MCF 10A (cell line): ENCODE results near the gene ABLIM2. TPM values are rescaled to one million over a fixed set of nuclear protein-coding genes. Genes with fewer than 3 reads are reported as not detected.

Experiments
- BruUV-seq: library from RNA; stranded (reverse); fragments of 400-500 nt; replicated peaks from 2 replicates; lab custom pipeline; 2021; lab: Mats Ljungman, UMichigan
- CTCF ChIA-PET: fragments of 300-600 bp; sonication (Branson Sonifier 250); formaldehyde crosslinking; extraction: SDS; loops from one replicate; lab custom pipeline; 2021; ENCODE audit warnings: antibody characterized with exemption, inconsistent platforms; lab: Yijun Ruan, JAX
- POLR2A ChIA-PET: fragments of 300-600, 350-650 bp; sonication (Branson Sonifier 250); formaldehyde crosslinking; extraction: SDS; loops from one replicate; lab custom pipeline; 2020; ENCODE audit warnings: antibody characterized with exemption, inconsistent platforms; lab: Yijun Ruan, JAX
- DNase-seq: peaks from one replicate; pipeline ENCODE4 v3.0.0-alpha.2; 2018; ENCODE audit not compliant: unreplicated experiment
- H3K27ac Mint-ChIP-seq: one replicate; pipeline ENCODE4 v1.8.0; 2022; ENCODE audit warnings: mild to moderate bottlenecking, low read depth, mixed read lengths; ENCODE audit not compliant: unreplicated experiment
- H3K27me3 Mint-ChIP-seq: one replicate; pipeline ENCODE4 v1.8.0; 2022; ENCODE audit warnings: mixed read lengths; ENCODE audit not compliant: insufficient read depth, unreplicated experiment
- H3K36me3 Mint-ChIP-seq: one replicate; pipeline ENCODE4 v1.8.0; 2022; ENCODE audit warnings: mild to moderate bottlenecking, moderate library complexity, mixed read lengths; ENCODE audit not compliant: insufficient read depth, unreplicated experiment
- H3K4me1 Mint-ChIP-seq: one replicate; pipeline ENCODE4 v1.8.0; 2022; ENCODE audit warnings: mixed read lengths; ENCODE audit not compliant: insufficient read depth, unreplicated experiment
- H3K4me3 Mint-ChIP-seq: one replicate; pipeline ENCODE4 v1.8.0; 2022; ENCODE audit warnings: mild to moderate bottlenecking, moderate library complexity, mixed read lengths; ENCODE audit not compliant: unreplicated experiment
- H3K9me3 Mint-ChIP-seq: one replicate; pipeline ENCODE4 v1.8.0; 2022; ENCODE audit warnings: mixed read lengths; ENCODE audit not compliant: unreplicated experiment
- intact Hi-C: fragments of 100-400 bp; cut with micrococcal nuclease; formaldehyde crosslinking; loops from 2 replicates; pipeline ENCODE4 v1.14.1; 2022
- total RNA-seq: library from RNA; stranded (reverse); gene quantifications from 2 replicates; pipeline ENCODE4 v1.2.3, GENCODE V29; 2022
- TF ChIP-seq, protein P1 (sequence below): fragments of 200-600 bp; IDR thresholded peaks from one replicate; pipeline ENCODE4 v1.8.0; 2022; ENCODE audit warnings: antibody characterized with exemption, mild to moderate bottlenecking; ENCODE audit not compliant: unreplicated experiment

ABLIM2 gene
- total RNA-seq, 1 experiment from 2014 or later, result 5.3 TPM

DNA sequence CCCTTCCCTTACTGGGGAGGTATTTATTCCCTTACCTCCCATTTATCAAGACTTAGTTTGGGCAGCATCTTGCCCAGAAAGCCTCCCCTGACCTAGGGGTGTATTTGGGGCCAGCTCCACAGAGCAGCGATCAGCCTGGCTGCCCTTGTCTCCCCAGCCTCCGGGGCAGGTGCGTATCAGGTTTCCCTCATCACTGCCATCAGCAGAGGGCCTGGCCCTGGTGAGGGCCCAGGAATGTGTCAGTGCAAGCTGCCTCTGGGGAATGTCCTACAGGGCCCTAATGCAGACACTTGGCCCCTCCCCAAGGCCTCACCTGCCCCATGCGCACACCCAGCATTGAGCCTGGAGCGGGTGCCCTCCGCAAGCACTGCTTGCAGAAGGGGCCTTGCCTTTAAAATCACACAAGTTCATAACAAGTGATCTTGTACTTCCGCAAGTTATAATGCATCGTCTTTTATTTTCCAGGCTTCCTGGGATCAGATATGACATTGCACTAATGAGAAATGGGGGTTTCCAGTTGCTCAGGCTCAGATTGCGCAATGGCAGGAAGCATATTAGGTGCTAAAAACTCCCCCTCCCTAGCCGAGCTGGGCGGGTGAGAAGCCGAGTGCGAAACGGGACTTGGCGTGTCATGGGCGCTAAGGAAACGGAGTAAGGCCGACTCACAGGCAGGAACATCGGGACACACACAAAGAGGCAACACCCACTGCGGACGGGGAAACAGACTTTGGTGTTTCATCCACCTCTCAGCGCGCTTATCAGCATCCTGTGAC lies 193.5 kb downstream of the ABLIM2 start:
- CTCF ChIA-PET, result interaction anchor here (0.5 to 1.1 kb wide), 4 partner anchors 23 to 163 kb away, joined by 3 to 9 read pairs (median 4); no protein-coding TSS in a partner anchor
- Mint-ChIP-seq H3K27me3 (no peaks in the 10 kb centered on the region), H3K4me1 (peaks cover 40% of the 10 kb centered on the region), H3K4me3 (no peak overlapping the region), H3K36me3 (peaks cover 11% of the 10 kb centered on the region), H3K9me3 (no peaks in the 10 kb centered on the region), H3K27ac (peak overlapping the region; percentile 61)
- no TSS peak for BruUV-seq
- TF ChIP-seq, protein P1, sequence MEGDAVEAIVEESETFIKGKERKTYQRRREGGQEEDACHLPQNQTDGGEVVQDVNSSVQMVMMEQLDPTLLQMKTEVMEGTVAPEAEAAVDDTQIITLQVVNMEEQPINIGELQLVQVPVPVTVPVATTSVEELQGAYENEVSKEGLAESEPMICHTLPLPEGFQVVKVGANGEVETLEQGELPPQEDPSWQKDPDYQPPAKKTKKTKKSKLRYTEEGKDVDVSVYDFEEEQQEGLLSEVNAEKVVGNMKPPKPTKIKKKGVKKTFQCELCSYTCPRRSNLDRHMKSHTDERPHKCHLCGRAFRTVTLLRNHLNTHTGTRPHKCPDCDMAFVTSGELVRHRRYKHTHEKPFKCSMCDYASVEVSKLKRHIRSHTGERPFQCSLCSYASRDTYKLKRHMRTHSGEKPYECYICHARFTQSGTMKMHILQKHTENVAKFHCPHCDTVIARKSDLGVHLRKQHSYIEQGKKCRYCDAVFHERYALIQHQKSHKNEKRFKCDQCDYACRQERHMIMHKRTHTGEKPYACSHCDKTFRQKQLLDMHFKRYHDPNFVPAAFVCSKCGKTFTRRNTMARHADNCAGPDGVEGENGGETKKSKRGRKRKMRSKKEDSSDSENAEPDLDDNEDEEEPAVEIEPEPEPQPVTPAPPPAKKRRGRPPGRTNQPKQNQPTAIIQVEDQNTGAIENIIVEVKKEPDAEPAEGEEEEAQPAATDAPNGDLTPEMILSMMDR, result no peak
- intact Hi-C loops, result no loop called here
- peak; percentile 91 for DNase-seq
- POLR2A ChIA-PET, result interaction anchor here (0.6 to 1.5 kb wide), 2 partner anchors 9 to 13 kb away, joined by 3 read pairs; no protein-coding TSS in a partner anchor

DNA sequence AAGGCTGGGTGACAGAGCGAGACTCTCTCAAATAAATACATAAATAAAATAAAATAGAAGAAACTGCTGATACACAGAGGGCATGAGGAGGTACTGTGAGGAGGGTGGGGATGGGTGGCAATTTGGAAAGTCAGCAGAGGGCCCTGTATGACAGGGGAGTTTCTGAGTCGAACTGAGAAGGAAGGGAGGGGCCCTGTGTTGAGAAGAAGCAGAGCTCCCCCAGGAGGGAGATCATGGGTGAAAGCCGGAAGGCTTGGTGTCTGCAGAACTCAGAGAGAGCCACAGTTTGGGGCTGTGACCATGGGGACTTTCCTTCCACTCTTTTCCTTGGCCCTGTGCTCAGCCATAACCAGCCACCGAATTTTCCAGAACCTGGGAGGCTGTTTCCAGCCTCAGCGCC lies 194.2 kb downstream of the ABLIM2 start:
- CTCF ChIA-PET, result interaction anchor here (0.9 to 1.1 kb wide), 3 partner anchors 23 to 162 kb away, joined by 3 to 9 read pairs (median 4); no protein-coding TSS in a partner anchor
- Mint-ChIP-seq H3K27me3 (no peaks in the 10 kb centered on the region), H3K4me1 (peaks cover 34% of the 10 kb centered on the region), H3K4me3 (no peak overlapping the region), H3K36me3 (peaks cover 11% of the 10 kb centered on the region), H3K27ac (peak overlapping the region; percentile 61), H3K9me3 (no peaks in the 10 kb centered on the region)
- POLR2A ChIA-PET, result interaction anchor here (1.5 kb wide), 1 partner anchor 14 kb away, joined by 3 read pairs; no protein-coding TSS in a partner anchor
- TF ChIP-seq, protein P1, result no peak
- no TSS peak for BruUV-seq
- no peak for DNase-seq
- intact Hi-C loops, result no loop called here

DNA sequence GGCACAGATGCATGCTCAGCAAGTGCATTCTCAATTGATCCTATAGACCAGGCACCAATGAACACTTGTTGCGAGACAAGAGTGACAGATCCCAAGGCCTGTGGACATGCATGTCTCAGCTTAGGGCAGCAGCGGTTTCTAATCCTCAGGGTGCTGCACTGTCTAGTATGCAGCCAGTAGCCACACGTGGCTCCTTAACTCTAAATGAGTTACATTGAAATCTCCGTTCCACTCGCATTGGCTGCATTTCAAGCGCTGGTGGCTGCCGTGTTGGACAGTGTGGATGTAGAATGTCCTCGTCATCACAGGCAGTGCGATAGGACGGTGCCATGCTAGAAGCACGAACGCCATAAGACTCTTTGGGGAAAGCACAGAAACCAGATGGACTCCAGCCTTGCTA lies 194.9 kb downstream of the ABLIM2 start:
- CTCF ChIA-PET, result no interaction called here
- intact Hi-C loops, result no loop called here
- H3K4me1 Mint-ChIP-seq, result peaks cover 32% of the 10 kb centered on the region
- H3K27me3 Mint-ChIP-seq, result no peaks in the 10 kb centered on the region
- no peak for DNase-seq
- BruUV-seq, result no TSS peak
- H3K27ac Mint-ChIP-seq, result no peak overlapping the region
- H3K4me3 Mint-ChIP-seq, result no peak overlapping the region
- TF ChIP-seq, protein P1, result no peak
- POLR2A ChIA-PET, result interaction anchor here (1.5 kb wide), 1 partner anchor 15 kb away, joined by 3 read pairs; no protein-coding TSS in a partner anchor
- H3K9me3 Mint-ChIP-seq, result no peaks in the 10 kb centered on the region
- H3K36me3 Mint-ChIP-seq, result peaks cover 11% of the 10 kb centered on the region

DNA sequence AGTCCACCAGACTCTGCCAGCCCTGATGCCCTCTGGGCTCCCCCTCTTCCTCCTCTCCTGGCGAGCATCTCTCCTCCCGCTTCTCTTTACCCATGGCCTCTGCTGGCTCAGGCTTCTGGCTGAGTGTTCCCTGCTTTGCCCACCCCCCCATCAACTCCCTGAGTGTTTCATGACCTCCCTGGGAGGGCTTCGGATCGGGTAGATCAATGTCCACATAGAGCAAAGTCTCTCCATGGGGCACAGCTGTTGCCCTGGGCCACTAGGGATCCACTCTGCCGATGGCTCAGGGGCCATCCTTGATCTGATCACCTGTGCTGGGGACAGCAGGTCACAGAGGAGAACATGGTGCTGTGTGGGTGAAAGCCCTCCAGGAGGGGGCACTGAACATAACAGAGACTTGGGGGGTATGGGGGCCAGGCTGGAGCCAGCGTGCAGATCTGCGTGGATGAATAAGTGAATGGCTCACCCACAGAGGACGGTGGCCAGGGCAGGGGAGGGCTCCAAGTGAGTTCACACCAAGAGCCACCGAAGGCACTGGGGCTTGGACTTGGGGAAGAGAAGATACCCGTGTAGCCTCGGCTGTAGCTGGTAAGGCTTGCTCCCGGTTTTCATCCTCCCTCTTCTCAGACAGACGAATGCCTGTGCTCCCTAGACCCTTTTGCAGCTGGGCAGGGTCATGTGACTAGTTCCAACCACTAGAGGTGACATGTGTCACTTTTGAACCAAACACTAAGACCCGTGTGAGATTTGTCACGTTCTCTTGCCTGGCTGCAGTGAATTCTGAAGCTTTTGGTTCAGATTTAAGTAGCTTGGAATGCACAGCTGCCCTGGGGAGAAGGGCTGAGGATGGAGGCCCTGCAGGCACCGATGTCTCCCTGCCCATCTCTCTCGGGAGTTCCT lies 195.8 kb downstream of the ABLIM2 start:
- no TSS peak for BruUV-seq
- TF ChIP-seq, protein P1, result no peak

More for the DNA sequence above, 195.8 kb downstream of the ABLIM2 start:
- ChIA-PET CTCF (interaction anchor here (0.6 kb wide), 1 partner anchor 9 kb away, joined by 5 read pairs; no protein-coding TSS in a partner anchor), POLR2A (no interaction called here)
- Mint-ChIP-seq H3K36me3 (peaks cover 11% of the 10 kb centered on the region), H3K4me3 (no peak overlapping the region), H3K9me3 (no peaks in the 10 kb centered on the region), H3K27ac (no peak overlapping the region), H3K27me3 (no peaks in the 10 kb centered on the region), H3K4me1 (peaks cover 26% of the 10 kb centered on the region)
- no peak for DNase-seq
- intact Hi-C loops, result no loop called here
